HCT116 (cell line): ENCODE data around the gene SLC27A4. TPM values are rescaled to one million over a fixed set of nuclear protein-coding genes. Genes with fewer than 3 reads are reported as not detected.

ENCODE experiments used
- ATAC-seq: fragments of 200-7000 bp; cut with Tn5 transposase; 2 replicates; pipeline ENCODE4 v1.9.1; 2020; ENCODE audit warnings: mild to moderate bottlenecking, moderate library complexity
- BruUV-seq: library from RNA; stranded (reverse); fragments of 400-500 nt; replicated peaks from 2 replicates; lab custom pipeline; 2021; lab: Mats Ljungman, UMichigan
- CTCF ChIA-PET: fragments of 300-600 bp; sonication (Branson Sonifier 250); formaldehyde crosslinking; loops from one replicate; lab custom pipeline; 2021; ENCODE audit warnings: antibody characterized with exemption; lab: Charles Lee
- POLR2A ChIA-PET: fragments of 300-600, 350-600 bp; sonication (Branson Sonifier 250); formaldehyde crosslinking; loops from one replicate; lab custom pipeline; 2021; ENCODE audit warnings: antibody characterized with exemption; lab: Charles Lee
- RAD21 ChIA-PET, 2 experiments: fragments of 300-600 bp; sonication (Branson Sonifier 250); formaldehyde crosslinking; loops; one replicate each; lab custom pipeline; 2023; ENCODE audit warnings: low total read pairs in 2 of 2; ENCODE audit not compliant: uncharacterized antibody in 2 of 2, unreplicated experiment in 2 of 2, low non-redundant PET in 1 of 2; lab: Charles Lee
- DNase-seq: peaks from one replicate; pipeline ENCODE4 v3.0.0-alpha.2; 2010; ENCODE audit warnings: low read depth, low spot score
- H2AFZ ChIP-seq: fragments of 200-600 bp; shearing (Covaris generic), sonication (generic); 2 replicates; pipeline ENCODE4 v1.6.1; 2017; ENCODE audit warnings: low read depth, mixed run types, mixed read lengths, antibody characterized with exemption, low read length; ENCODE audit not compliant: poor library complexity, severe bottlenecking
- H3K27ac ChIP-seq: 2 replicates; pipeline ENCODE4 v1.5.1; 2012; ENCODE audit warnings: low read depth, low read length
- H3K27me3 ChIP-seq: fragments of 200-600 bp; sonication (generic); 2 replicates; pipeline ENCODE4 v1.6.1; 2016; ENCODE audit warnings: mixed run types, low read length, mixed read lengths; ENCODE audit not compliant: insufficient read depth
- H3K36me3 ChIP-seq, 2 experiments: fragments of 200-500 bp in 1 of 2; fragments of 200-600 bp in 1 of 2; sonication (Bioruptor generic) in 1 of 2; sonication (generic) in 1 of 2; 2 replicates each; pipeline versions ENCODE4 v1.5.1 to v1.6.1; 2014 to 2016; ENCODE audit warnings: low read length in 2 of 2, inconsistent platforms in 1 of 2, mixed read lengths in 1 of 2, mixed run types in 1 of 2; ENCODE audit not compliant: insufficient read depth in 2 of 2, control insufficient read depth in 1 of 2
- H3K4me1 ChIP-seq, 2 experiments: fragments of 200-600 bp in 1 of 2; sonication (generic) in 1 of 2; 2 replicates each; pipeline versions ENCODE4 v1.5.1 to v1.6.1; 2012 to 2017; ENCODE audit warnings: low read length in 2 of 2, inconsistent platforms in 1 of 2, mild to moderate bottlenecking in 1 of 2, mixed read lengths in 1 of 2, mixed run types in 1 of 2, moderate library complexity in 1 of 2; ENCODE audit not compliant: insufficient read depth in 2 of 2, control insufficient read depth in 1 of 2
- H3K4me2 ChIP-seq: fragments of 200-600 bp; sonication (generic); 2 replicates; pipeline ENCODE4 v1.6.1; 2017; ENCODE audit warnings: mixed run types, low read length, mixed read lengths
- H3K4me3 ChIP-seq, 2 experiments: fragments of 200-600 bp in 1 of 2; sonication (generic) in 1 of 2; replicated peaks in 1 of 2; 2 replicates each; pipeline ENCODE4 v1.5.1; 2011 to 2016; ENCODE audit warnings: low read length in 2 of 2, control low read depth in 1 of 2, low read depth in 1 of 2, mild to moderate bottlenecking in 1 of 2, mixed read lengths in 1 of 2, mixed run types in 1 of 2
- H3K79me2 ChIP-seq: fragments of 200-600 bp; sonication (generic); 2 replicates; pipeline ENCODE4 v1.6.1; 2017; ENCODE audit warnings: mild to moderate bottlenecking, mixed run types, low read length, moderate library complexity, mixed read lengths; ENCODE audit not compliant: insufficient read depth
- H3K9ac ChIP-seq: fragments of 200-600 bp; sonication (generic); 2 replicates; pipeline ENCODE4 v1.6.1; 2016; ENCODE audit warnings: low read length, mixed read lengths
- H3K9me2 ChIP-seq: fragments of 200-600 bp; sonication (generic), shearing (Covaris generic); 2 replicates; pipeline ENCODE4 v1.6.1; 2017; ENCODE audit warnings: mixed run types, mild to moderate bottlenecking, moderate library complexity; ENCODE audit not compliant: insufficient read depth
- H3K9me3 ChIP-seq, 2 experiments: fragments of 200-500 bp in 1 of 2; fragments of 200-600 bp in 1 of 2; sonication (Bioruptor generic) in 1 of 2; sonication (generic) in 1 of 2; 2 replicates each; pipeline ENCODE4 v1.6.1; 2014 to 2017; ENCODE audit warnings: low read length in 2 of 2, mixed read lengths in 2 of 2, inconsistent platforms in 1 of 2, low read depth in 1 of 2, mild to moderate bottlenecking in 1 of 2, mixed run types in 1 of 2, moderate library complexity in 1 of 2; ENCODE audit not compliant: control insufficient read depth in 1 of 2, insufficient read depth in 1 of 2
- H4K20me1 ChIP-seq: fragments of 200-600 bp; sonication (generic), shearing (Covaris generic); 2 replicates; pipeline ENCODE4 v1.6.1; 2017; ENCODE audit warnings: mixed run types, mild to moderate bottlenecking, moderate library complexity; ENCODE audit not compliant: insufficient read depth
- ATF3 ChIP-seq: IDR thresholded peaks from 2 replicates; pipeline ENCODE4 v1.6.1; 2012
- CBX3 ChIP-seq: IDR thresholded peaks from 2 replicates; pipeline ENCODE4 v1.6.1; 2012; ENCODE audit warnings: low read depth
- CEBPB ChIP-seq: IDR thresholded peaks from 2 replicates; pipeline ENCODE4 v1.6.1; 2012; ENCODE audit warnings: low read depth
- EGR1 ChIP-seq: IDR thresholded peaks from 2 replicates; pipeline ENCODE4 v1.6.1; 2012; ENCODE audit warnings: low read depth
- ELF1 ChIP-seq: IDR thresholded peaks from 2 replicates; pipeline ENCODE4 v1.6.1; 2012; ENCODE audit warnings: low read depth, borderline replicate concordance
- EZH2 ChIP-seq: fragments of 200-600 bp; sonication (generic); IDR thresholded peaks from 2 replicates; pipeline ENCODE4 v1.6.1; 2017; ENCODE audit warnings: antibody characterized with exemption, mixed run types
- FOSL1 ChIP-seq: IDR thresholded peaks from 2 replicates; pipeline ENCODE4 v1.6.1; 2012; ENCODE audit warnings: low read depth
- JUND ChIP-seq: IDR thresholded peaks from 2 replicates; pipeline ENCODE4 v1.6.1; 2012
- MAX ChIP-seq: IDR thresholded peaks from 2 replicates; pipeline ENCODE4 v1.6.1; 2012
- POLR2A ChIP-seq: IDR thresholded peaks from 2 replicates; pipeline ENCODE4 v1.7.0; 2011; ENCODE audit warnings: borderline replicate concordance; ENCODE audit not compliant: insufficient read depth, insufficient read length; ENCODE audit errors: extremely low read depth
- RAD21 ChIP-seq: IDR thresholded peaks from 2 replicates; pipeline ENCODE4 v1.6.1; 2012; ENCODE audit warnings: low read depth, mild to moderate bottlenecking
- REST ChIP-seq: IDR thresholded peaks from 2 replicates; pipeline ENCODE4 v1.6.1; 2012; ENCODE audit warnings: low read depth
- SIN3A ChIP-seq: IDR thresholded peaks from 2 replicates; pipeline ENCODE4 v1.6.1; 2012; ENCODE audit warnings: low read depth
- SP1 ChIP-seq: IDR thresholded peaks from 2 replicates; pipeline ENCODE4 v1.6.1; 2012; ENCODE audit warnings: low read depth
- SRF ChIP-seq: IDR thresholded peaks from 2 replicates; pipeline ENCODE4 v1.6.1; 2012; ENCODE audit warnings: low read depth
- TCF7L2 ChIP-seq: IDR thresholded peaks from 2 replicates; pipeline ENCODE4 v1.7.0; 2011; ENCODE audit warnings: borderline replicate concordance, inconsistent platforms; ENCODE audit not compliant: insufficient read depth, insufficient read length; ENCODE audit errors: extremely low read depth
- ZBTB33 ChIP-seq: IDR thresholded peaks from 2 replicates; pipeline ENCODE4 v1.6.1; 2011; ENCODE audit warnings: mild to moderate bottlenecking, low read length, moderate library complexity; ENCODE audit not compliant: insufficient replicate concordance; ENCODE audit errors: extremely low read depth
- ZFX ChIP-seq: fragments of 450-650 bp; IDR thresholded peaks from 2 replicates; pipeline ENCODE4 v1.6.1; 2017
- intact Hi-C: fragments of 100-400 bp; cut with micrococcal nuclease; formaldehyde crosslinking; loops from 2 replicates; pipeline ENCODE4 v1.10.0; 2022
- total RNA-seq: library from RNA; stranded (reverse); gene quantifications from one replicate; pipeline ENCODE4 v1.2.1, GENCODE V29; 2021; ENCODE audit not compliant: unreplicated experiment

SLC27A4 gene
- total RNA-seq, 1 experiment from 2014 or later: 33.9 TPM

- no TSS peak for BruUV-seq
- no peaks in the 10 kb centered on the region for H3K36me3 ChIP-seq
- H3K9me3 ChIP-seq: no peaks in the 10 kb centered on the region
- no peaks in the 10 kb centered on the region for H4K20me1 ChIP-seq
- peaks cover 5 to 18% of the 10 kb centered on the region in 2 experiments; a peak in 3 of 4 replicates for H3K4me1 ChIP-seq
- TF ChIP-seq CBX3 (no peak), TCF7L2 (no peak), SP1 (no peak), JUND (no peak), EZH2 (no peak), REST (no peak), SIN3A (no peak), EGR1 (no peak), RAD21 (no peak), ZBTB33 (no peak), ATF3 (no peak), ELF1 (no peak), POLR2A (no peak), SRF (no peak), ZFX (no peak), FOSL1 (no peak), MAX (no peak), CEBPB (no peak)
- RAD21 ChIA-PET: no interaction called here
- intact Hi-C loops: loop anchor here (10.0 kb wide), 1 partner anchor 262 kb away; the partner anchor contains the start of gene SPTAN1
- POLR2A ChIA-PET: interaction anchor here (0.6 kb wide), 1 partner anchor 128 kb away, joined by 4 read pairs; the partner anchor contains the start of gene CERCAM
- no peaks in the 10 kb centered on the region for H3K9me2 ChIP-seq
- no peak for ATAC-seq
- H3K4me3 ChIP-seq: no peak overlapping the region
- H3K4me2 ChIP-seq: no peak overlapping the region
- no peaks in the 10 kb centered on the region for H3K27me3 ChIP-seq
- H3K79me2 ChIP-seq: no peaks in the 10 kb centered on the region
- no peak for DNase-seq
- no peak overlapping the region for H3K9ac ChIP-seq
- no peak overlapping the region for H3K27ac ChIP-seq
- CTCF ChIA-PET: interaction anchor here (0.6 to 1.6 kb wide), 3 partner anchors 47 to 338 kb away, joined by 3 to 6 read pairs (median 3); partner anchors contain the start of genes CERCAM and SLC27A4
- no peak overlapping the region for H2AFZ ChIP-seq
These were observed 47.2 kb upstream of the SLC27A4 start for GRCh38 chr9:128293091-128293490.
